Choroid plexus epithelial cell (primary cell): Measurements from ENCODE around the gene CLK3.

ENCODE experiments used
- DNase-seq: peaks from one replicate; pipeline ENCODE4 v3.0.0-alpha.2; 2010; ENCODE audit warnings: low read depth
- H3K4me3 ChIP-seq: 2 replicates; pipeline ENCODE4 v1.5.1; 2011; ENCODE audit warnings: low read depth, mild to moderate bottlenecking, control low read depth, low read length, moderate library complexity
- TF ChIP-seq, protein P1 (sequence below): conservative IDR thresholded peaks from 2 replicates; pipeline ENCODE4 v1.5.1; 2011; ENCODE audit warnings: low read depth, mild to moderate bottlenecking, control low read depth, inconsistent platforms, low read length, moderate library complexity

CLK3 gene

DNA sequence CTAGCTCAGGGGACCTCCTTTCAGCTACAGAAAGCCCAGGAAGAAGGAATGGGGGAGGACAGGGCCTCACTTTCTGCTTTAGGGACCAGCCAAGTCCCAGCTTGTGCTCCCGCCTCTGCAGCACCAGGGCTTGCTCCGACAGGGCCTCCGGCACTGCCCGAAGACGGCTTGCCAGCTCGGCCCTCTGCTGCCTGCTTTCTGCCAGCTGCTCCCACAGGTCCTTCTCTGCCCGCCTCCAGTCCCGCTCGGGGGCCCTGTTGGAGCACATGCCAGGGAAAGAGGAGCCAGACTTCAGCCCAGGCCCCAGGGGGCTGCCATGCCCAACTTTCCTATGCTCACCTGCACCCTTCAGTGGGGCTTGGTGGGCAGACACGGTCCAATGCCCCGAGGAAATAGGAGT is 4.3 kb upstream of the CLK3 start:
- TF ChIP-seq, protein P1, sequence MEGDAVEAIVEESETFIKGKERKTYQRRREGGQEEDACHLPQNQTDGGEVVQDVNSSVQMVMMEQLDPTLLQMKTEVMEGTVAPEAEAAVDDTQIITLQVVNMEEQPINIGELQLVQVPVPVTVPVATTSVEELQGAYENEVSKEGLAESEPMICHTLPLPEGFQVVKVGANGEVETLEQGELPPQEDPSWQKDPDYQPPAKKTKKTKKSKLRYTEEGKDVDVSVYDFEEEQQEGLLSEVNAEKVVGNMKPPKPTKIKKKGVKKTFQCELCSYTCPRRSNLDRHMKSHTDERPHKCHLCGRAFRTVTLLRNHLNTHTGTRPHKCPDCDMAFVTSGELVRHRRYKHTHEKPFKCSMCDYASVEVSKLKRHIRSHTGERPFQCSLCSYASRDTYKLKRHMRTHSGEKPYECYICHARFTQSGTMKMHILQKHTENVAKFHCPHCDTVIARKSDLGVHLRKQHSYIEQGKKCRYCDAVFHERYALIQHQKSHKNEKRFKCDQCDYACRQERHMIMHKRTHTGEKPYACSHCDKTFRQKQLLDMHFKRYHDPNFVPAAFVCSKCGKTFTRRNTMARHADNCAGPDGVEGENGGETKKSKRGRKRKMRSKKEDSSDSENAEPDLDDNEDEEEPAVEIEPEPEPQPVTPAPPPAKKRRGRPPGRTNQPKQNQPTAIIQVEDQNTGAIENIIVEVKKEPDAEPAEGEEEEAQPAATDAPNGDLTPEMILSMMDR, result no peak

DNA sequence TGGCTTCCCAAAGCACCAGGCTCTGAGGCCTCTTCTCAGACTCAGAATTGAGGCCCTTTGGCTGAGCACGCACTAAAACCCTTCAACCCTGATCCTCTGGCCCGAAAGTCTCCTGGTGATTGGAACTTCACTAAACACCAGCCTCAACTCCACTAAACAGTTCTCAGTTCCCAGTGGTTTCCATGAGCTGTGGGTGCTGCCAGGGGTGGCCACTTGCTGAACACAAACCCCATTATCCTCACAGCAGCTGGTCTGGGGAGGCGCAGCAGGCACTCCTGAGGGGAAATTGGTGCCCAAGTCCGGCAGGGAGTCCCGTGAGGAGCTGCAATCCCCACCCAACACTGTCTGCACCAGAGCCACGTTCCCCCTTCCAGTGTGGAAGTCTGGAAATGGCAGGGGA is 3.8 kb upstream of the CLK3 start:
- TF ChIP-seq, protein P1, result no peak
- H3K4me3 ChIP-seq, result no peak overlapping the region
- no peak for DNase-seq

More for the DNA sequence above, 4.3 kb upstream of the CLK3 start:
- no peak for DNase-seq
- no peak overlapping the region for H3K4me3 ChIP-seq

DNA sequence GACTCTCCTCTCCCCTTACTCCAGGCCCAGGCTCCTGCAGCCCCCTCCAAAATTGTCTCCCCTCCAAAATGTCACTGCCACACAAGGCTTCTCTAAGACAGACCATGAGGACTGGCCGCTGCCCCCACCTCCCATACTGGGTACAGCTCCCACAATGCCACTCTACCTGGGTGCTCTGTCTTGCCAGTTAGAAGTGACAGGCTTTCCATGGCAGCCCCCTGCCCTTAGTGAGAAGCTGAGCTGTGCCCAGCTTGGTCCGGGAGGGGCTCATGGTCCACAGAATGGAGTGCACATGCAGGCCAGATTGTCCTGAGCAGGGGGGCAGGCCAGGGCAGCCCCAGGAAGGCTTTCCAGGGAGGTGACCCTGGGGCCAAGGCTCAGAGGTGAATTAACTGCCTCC is 3.0 kb upstream of the CLK3 start:
- no peak for DNase-seq
- TF ChIP-seq, protein P1, result no peak
- no peak overlapping the region for H3K4me3 ChIP-seq

DNA sequence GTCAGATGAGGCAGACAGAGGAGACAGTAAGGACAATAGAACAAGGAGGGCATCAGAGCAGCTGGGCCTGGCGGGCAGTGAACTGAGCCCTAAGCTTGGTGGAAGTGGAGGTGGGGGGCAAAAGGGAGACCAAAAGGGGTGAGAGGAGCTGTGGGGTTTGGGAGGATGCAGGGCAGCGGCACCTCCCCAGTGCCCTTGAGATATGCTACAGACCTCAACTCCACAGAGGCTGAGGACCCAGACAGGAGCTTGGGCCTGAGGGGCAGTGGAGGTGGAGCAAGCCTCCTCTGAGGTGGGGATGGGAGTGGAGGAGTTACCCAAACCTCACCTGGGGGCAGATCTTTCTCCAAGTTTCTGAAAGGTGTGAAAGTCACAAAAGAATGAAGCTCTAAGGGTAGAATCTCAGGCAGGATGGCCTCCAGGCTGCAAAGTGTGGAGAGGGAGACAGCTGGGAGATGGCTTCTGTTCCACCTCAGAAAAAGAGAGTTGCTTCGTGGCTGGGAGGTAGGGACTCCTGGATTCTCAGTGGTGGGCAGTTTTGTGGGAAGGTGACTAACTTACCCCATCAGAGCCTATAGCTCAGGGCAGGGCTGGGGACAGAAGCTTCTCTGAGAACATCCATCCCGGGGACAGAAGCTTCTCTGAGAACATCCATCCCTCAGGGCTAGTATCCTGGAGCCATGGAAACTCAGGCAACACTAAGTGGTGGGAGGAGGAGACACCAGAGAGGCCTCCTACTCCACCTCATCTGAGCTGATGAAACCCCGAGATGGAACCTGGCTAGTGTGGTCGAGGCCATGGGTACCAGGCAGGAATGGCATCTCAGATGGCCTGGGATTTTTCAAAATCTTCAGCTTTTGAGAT is 2.3 kb upstream of the CLK3 start:
- DNase-seq, result no peak
- H3K4me3 ChIP-seq, result no peak overlapping the region
- TF ChIP-seq, protein P1, result no peak

DNA sequence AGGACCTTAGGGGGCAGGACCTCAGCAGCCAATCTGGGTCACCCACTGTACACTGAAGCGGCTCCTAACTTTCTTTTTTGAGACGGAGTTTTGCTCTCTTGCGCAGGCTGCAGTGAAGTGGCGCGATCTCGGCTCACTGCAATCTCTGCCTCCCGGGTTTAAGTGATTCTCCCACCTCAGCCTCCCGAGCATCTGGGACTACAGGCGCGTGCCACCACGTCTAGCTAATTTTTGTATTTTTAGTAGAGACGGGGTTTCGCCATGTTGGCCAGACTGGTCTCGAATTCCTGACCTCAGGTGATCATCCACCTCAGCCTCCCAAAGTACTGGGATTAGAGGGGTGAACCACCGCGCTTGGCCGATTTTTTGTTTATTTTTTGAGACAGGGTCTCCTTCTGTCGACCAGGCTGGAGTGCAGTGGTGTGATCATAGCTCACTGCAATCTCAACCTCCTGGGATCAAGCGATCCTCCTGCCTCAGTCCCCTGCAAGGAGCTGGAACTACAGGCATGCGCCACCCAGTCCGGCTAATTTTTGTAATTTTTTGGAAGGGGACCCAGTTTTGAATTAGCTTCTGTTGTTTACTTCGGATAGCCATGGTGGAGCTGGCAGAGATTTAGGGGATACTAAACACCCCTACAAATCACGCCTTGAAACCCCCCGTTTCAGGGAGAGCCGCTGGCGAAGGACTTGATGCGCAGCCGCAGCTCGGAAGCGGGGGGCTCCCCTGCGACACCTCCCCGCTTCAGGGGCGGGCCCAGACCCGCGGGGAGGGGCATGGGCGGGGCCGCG is 1.5 kb upstream of the CLK3 start:
- TF ChIP-seq, protein P1, result no peak
- H3K4me3 ChIP-seq, result peak overlapping the region; percentile 97
- no peak for DNase-seq

DNA sequence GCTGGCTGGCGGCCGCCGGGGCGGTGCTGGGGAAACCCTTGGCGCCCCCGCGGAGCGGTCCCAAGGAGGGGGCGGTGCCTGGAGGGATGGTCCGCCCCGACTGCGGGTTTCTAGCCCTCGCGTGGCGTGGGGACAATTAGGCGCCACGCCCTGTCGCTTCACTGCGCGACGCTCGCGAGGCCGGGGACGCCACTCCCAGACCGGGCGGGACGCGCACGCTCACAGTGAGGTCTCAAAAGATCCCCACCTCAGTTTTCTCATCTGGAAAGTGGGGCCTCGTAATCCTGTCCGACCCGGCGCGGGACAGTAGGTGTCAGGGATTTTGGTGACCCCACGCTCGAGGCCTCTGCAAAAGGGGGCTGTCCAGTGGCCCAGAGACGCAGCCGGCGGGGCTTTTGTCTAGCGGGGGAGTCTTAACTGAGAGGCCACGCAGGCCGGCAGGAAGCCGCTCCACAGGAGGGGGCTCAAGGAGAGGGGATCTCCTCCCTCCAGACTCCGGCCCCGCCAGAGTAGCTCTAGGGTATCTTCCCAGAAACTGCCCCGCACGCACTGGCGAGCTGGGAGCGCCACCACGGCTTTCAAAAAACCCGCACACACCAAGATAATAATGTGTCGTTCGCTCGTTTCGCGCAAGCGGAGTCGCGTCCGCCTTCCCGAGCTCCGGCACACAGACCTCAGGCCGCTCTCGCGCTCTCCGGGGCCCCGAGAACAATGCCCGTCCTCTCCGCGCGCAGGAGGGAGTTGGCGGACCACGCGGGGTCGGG is 710 bp upstream of the CLK3 start:
- DNase-seq, result peak; percentile 67
- TF ChIP-seq, protein P1, result no peak
- peak overlapping the region; percentile 97 for H3K4me3 ChIP-seq
